Upper lobe of right lung (tissue), 1 donor: ENCODE measurements around the gene TNRC6B. TPM values are rescaled to one million over a fixed set of nuclear protein-coding genes. Genes with fewer than 3 reads are reported as not detected.

ENCODE experiments used
- ATAC-seq: fragments of 200-7000 bp; cut with Tn5 transposase; one replicate; pipeline ENCODE4 v1.9.1; 2020; ENCODE audit warnings: mild to moderate bottlenecking, moderate library complexity
- DNase-seq: peaks from one replicate; pipeline ENCODE4 v3.0.0-alpha.2; 2020
- H3K27ac ChIP-seq: fragments of 200-600 bp; one replicate; pipeline ENCODE4 v1.8.0; 2022
- H3K27me3 ChIP-seq: fragments of 200-600 bp; one replicate; pipeline ENCODE4 v1.8.0; 2022; ENCODE audit warnings: mild to moderate bottlenecking
- H3K36me3 ChIP-seq: fragments of 200-600 bp; one replicate; pipeline ENCODE4 v1.8.0; 2022
- H3K4me1 ChIP-seq: fragments of 200-600 bp; one replicate; pipeline ENCODE4 v1.8.0; 2022
- H3K4me3 ChIP-seq: fragments of 200-600 bp; one replicate; pipeline ENCODE4 v1.8.0; 2022; ENCODE audit warnings: mild to moderate bottlenecking
- H3K9me3 ChIP-seq: fragments of 200-600 bp; one replicate; pipeline ENCODE4 v1.8.0; 2022
- intact Hi-C: fragments of 100-400 bp; cut with DNase I; formaldehyde crosslinking; loops from one replicate; pipeline ENCODE4 v1.11.0; 2022
- total RNA-seq: library from RNA; stranded (reverse); fragmentation: NEBNext Ultra II Directional; extraction: Animal tissue kit (Norgen Biotek cat#: 25700); gene quantifications from one replicate; pipeline ENCODE4 v1.2.1, GENCODE V29; 2021
- TF ChIP-seq, protein P1 (sequence below): fragments of 200-600 bp; IDR thresholded peaks from one replicate; pipeline ENCODE4 v1.8.0; 2022; ENCODE audit warnings: antibody characterized with exemption
- donor health status: DM: no; HTN: yes; CAD: no; lungs with severe emphysema.

TNRC6B gene
- total RNA-seq, 1 donor from 2014 or later, result 46.4 TPM

DNA sequence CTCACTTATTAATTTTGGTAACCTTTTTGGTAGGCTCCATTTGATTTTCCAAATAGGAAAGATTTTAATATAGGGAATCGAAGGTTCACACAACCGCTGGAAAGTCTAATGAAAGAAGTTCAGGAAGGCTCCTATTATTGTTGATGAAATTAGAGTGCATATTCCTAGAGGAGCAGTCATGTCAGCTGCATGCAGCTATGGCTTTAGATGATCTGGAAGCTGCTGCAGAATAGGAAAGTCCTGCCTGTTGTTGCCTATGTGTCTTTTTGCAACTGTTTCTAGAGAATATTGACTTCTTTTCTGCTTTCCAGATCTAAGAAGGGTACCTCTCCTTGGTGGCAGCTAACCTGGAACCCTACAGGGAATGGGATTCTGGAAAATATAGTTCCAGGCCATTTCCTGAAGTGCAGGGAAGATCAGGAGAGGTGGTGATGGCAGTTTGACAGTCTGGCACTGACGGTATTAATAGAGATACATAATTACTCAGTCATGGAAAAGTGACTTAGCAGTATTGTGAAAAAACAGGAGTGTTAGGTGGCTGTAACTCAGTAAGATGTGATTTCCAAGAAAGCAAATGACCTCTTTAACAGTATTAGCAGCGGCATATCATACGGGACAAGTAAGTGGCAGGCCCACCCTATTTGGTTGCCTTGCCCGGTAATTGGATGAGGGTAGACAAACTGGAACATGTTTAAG is 54.0 kb downstream of the TNRC6B start:
- ATAC-seq, result no peak
- intact Hi-C loops, result no loop called here

DNA sequence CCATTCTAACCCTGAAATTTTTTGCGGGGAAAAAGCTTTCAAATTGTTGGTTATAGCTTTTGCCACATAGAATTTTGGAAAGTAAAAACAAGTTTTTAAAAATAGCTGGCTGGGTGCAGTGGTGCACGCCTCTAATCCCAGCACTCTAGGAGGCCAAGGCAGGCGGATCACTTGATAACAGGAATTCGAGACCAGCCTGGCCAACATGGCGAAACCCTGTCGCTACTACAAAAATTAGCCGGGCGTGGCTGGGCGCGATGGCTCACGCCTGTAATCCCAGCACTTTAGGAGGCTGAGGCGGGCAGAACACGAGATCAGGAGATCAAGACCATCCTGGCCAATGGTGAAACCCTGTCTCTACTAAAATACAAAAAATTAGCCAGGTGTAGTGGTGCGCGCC is 54.9 kb downstream of the TNRC6B start:
- DNase-seq (no peak), ATAC-seq (no peak)
- H3K27ac ChIP-seq, result no peak overlapping the region
- H3K36me3 ChIP-seq, result peaks cover 37% of the 10 kb centered on the region
- intact Hi-C loops, result no loop called here
- TF ChIP-seq, protein P1, sequence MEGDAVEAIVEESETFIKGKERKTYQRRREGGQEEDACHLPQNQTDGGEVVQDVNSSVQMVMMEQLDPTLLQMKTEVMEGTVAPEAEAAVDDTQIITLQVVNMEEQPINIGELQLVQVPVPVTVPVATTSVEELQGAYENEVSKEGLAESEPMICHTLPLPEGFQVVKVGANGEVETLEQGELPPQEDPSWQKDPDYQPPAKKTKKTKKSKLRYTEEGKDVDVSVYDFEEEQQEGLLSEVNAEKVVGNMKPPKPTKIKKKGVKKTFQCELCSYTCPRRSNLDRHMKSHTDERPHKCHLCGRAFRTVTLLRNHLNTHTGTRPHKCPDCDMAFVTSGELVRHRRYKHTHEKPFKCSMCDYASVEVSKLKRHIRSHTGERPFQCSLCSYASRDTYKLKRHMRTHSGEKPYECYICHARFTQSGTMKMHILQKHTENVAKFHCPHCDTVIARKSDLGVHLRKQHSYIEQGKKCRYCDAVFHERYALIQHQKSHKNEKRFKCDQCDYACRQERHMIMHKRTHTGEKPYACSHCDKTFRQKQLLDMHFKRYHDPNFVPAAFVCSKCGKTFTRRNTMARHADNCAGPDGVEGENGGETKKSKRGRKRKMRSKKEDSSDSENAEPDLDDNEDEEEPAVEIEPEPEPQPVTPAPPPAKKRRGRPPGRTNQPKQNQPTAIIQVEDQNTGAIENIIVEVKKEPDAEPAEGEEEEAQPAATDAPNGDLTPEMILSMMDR, result no peak
- no peaks in the 10 kb centered on the region for H3K27me3 ChIP-seq
- no peaks in the 10 kb centered on the region for H3K9me3 ChIP-seq
- H3K4me1 ChIP-seq, result no peaks in the 10 kb centered on the region
- H3K4me3 ChIP-seq, result no peak overlapping the region

More for the DNA sequence above, 54.0 kb downstream of the TNRC6B start:
- TF ChIP-seq, protein P1, result no peak
- DNase-seq, result no peak
- no peak overlapping the region for H3K27ac ChIP-seq
- H3K4me1 ChIP-seq, result no peaks in the 10 kb centered on the region
- H3K27me3 ChIP-seq, result no peaks in the 10 kb centered on the region
- H3K9me3 ChIP-seq, result no peaks in the 10 kb centered on the region
- H3K4me3 ChIP-seq, result no peak overlapping the region
- peaks cover 37% of the 10 kb centered on the region for H3K36me3 ChIP-seq

DNA sequence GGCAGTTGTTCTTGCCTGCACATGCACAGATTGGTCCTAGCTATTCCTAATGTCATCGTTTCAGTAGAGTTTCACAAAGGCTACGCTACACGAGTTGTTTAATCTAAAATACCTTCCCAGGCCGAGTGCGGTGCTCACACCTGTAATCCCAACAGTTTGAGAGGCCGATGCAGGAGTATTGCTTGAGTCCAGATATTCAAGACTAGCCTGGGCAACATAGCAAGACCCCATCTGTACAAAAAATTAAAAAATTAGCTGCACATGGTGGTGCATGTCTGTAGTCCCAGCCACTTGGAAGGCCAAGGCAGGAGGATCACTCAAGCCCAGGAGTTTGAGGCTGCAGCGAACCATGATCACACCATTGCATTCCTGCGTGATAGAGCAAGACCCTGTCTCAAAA is 56.2 kb downstream of the TNRC6B start:
- no peak for ATAC-seq
- H3K4me3 ChIP-seq, result no peak overlapping the region
- H3K27ac ChIP-seq, result no peak overlapping the region
- H3K27me3 ChIP-seq, result no peaks in the 10 kb centered on the region
- intact Hi-C loops, result no loop called here
- TF ChIP-seq, protein P1, result no peak
- peaks cover 35% of the 10 kb centered on the region for H3K36me3 ChIP-seq
- DNase-seq, result no peak
- H3K4me1 ChIP-seq, result peaks cover 8% of the 10 kb centered on the region
- no peaks in the 10 kb centered on the region for H3K9me3 ChIP-seq

DNA sequence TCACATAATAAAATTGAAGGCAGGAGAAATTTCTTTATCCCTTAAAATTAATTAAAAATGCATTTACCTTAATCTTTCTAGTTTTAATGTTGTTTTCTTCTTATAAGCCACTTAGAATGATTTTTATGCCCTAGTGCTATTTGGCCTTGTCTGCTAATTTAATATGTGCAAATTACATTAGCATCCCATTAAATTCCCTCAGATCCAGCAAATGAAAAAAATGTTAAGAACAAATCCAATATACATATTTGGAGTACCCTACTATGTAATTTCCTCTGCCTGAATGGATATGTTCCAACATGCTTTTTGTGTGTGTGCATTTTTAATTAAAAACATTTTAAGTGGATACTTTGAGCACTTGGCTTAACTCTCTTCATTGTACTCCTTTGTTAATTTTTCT is 56.9 kb downstream of the TNRC6B start:
- peaks cover 31% of the 10 kb centered on the region for H3K36me3 ChIP-seq
- peaks cover 14% of the 10 kb centered on the region for H3K4me1 ChIP-seq
- intact Hi-C loops, result no loop called here
- TF ChIP-seq, protein P1, result no peak
- no peaks in the 10 kb centered on the region for H3K9me3 ChIP-seq
- H3K4me3 ChIP-seq, result no peak overlapping the region
- no peaks in the 10 kb centered on the region for H3K27me3 ChIP-seq
- ATAC-seq (no peak), DNase-seq (no peak)
- H3K27ac ChIP-seq, result no peak overlapping the region

DNA sequence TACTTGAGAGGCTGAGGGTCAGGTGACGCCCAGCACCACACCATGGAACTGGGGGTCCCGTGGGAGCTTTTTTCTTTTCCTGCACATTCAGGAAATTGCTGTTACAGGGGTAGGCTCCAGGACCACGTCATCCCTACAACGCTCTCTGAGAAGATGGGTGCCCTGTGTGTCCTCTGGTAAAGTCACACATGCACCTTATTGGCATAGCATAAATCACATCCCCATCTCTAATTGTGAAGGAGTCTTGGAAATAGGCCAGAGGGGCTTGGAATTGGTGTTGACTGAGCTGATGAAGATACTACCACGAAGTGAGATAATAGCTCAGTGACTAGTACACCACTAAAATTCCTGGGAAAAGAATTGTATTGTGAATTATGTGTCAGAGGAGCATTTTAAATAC is 57.6 kb downstream of the TNRC6B start:
- intact Hi-C loops, result no loop called here
- Histone ChIP-seq H3K4me3 (no peak overlapping the region), H3K9me3 (no peaks in the 10 kb centered on the region), H3K27ac (no peak overlapping the region), H3K27me3 (no peaks in the 10 kb centered on the region), H3K36me3 (peaks cover 26% of the 10 kb centered on the region), H3K4me1 (peaks cover 14% of the 10 kb centered on the region)
- TF ChIP-seq, protein P1, result no peak
- ATAC-seq, result no peak
- DNase-seq, result no peak
